MM.1S (cell line): ENCODE data around the gene ARHGEF25.

Source experiments
- EZH2phosphoT487 ChIP-seq: fragments of 300-600 bp; sonication (generic); IDR thresholded peaks from 2 replicates; pipeline ENCODE4 v1.6.1; 2018; ENCODE audit warnings: antibody characterized with exemption, low read length
- TF ChIP-seq, protein P1 (sequence below): fragments of 300-600 bp; sonication (generic); IDR thresholded peaks from 2 replicates; pipeline ENCODE4 v1.5.1; 2016; ENCODE audit warnings: antibody characterized with exemption, low read length, mixed read lengths

DNA sequence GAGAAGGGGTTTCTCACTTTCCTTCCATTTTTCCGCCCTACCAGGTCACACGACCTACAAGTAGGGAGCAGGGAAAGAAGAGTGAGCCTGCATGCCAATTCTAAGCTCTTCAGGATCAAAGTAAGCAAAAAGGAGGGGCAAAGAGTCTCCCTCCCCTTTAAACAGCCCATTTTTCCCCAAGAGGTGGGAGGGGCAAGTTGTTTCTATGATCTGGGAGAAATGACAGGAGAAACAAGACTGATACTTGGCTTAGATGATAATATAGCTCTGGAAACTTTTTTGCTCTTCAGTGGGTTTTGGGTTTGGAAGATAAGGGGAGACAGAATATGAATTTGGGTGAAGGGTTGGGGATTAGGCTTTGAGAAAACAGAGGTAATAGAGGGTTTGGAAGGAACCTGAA lies 4.8 kb upstream of the ARHGEF25 start:
- TF ChIP-seq, protein P1, sequence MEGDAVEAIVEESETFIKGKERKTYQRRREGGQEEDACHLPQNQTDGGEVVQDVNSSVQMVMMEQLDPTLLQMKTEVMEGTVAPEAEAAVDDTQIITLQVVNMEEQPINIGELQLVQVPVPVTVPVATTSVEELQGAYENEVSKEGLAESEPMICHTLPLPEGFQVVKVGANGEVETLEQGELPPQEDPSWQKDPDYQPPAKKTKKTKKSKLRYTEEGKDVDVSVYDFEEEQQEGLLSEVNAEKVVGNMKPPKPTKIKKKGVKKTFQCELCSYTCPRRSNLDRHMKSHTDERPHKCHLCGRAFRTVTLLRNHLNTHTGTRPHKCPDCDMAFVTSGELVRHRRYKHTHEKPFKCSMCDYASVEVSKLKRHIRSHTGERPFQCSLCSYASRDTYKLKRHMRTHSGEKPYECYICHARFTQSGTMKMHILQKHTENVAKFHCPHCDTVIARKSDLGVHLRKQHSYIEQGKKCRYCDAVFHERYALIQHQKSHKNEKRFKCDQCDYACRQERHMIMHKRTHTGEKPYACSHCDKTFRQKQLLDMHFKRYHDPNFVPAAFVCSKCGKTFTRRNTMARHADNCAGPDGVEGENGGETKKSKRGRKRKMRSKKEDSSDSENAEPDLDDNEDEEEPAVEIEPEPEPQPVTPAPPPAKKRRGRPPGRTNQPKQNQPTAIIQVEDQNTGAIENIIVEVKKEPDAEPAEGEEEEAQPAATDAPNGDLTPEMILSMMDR = no peak
- TF ChIP-seq EZH2phosphoT487 = no peak
